Panc1 (cell line): ENCODE measurements around the gene RNPS1. TPM values are rescaled to one million over a fixed set of nuclear protein-coding genes. Genes with fewer than 3 reads are reported as not detected.

Experiments
- ATAC-seq: fragments of 200-7000 bp; cut with Tn5 transposase; 2 replicates; pipeline ENCODE4 v1.9.1; 2020; ENCODE audit warnings: mild to moderate bottlenecking, moderate library complexity
- BruUV-seq: library from RNA; stranded (reverse); fragments of 400-500 nt; replicated peaks from 2 replicates; lab custom pipeline; 2021; lab: Mats Ljungman, UMichigan
- CTCF ChIA-PET: fragments of 300-600 bp; sonication (Branson Sonifier 250); formaldehyde crosslinking; loops from one replicate; lab custom pipeline; 2022; ENCODE audit warnings: antibody characterized with exemption; lab: Charles Lee
- POLR2A ChIA-PET: fragments of 300-600 bp; sonication (Branson Sonifier 250); formaldehyde crosslinking; loops from one replicate; lab custom pipeline; 2022; ENCODE audit warnings: antibody characterized with exemption; lab: Charles Lee
- DNase-seq: peaks from one replicate; pipeline ENCODE4 v3.0.0-alpha.2; 2010; ENCODE audit warnings: low read depth, low spot score
- H3K27ac ChIP-seq: 2 replicates; pipeline ENCODE4 v1.5.1; 2011; ENCODE audit warnings: mild to moderate bottlenecking, low read length, inconsistent platforms
- H3K27me3 ChIP-seq: fragments of 200-500 bp; sonication (Bioruptor generic); 2 replicates; pipeline ENCODE4 v1.6.0; 2014; ENCODE audit warnings: low read length, inconsistent platforms; ENCODE audit not compliant: control insufficient read depth, insufficient read depth
- H3K36me3 ChIP-seq: fragments of 200-500 bp; sonication (Bioruptor generic); 2 replicates; pipeline ENCODE4 v1.5.1; 2014; ENCODE audit warnings: inconsistent platforms, mild to moderate bottlenecking, low read length, moderate library complexity; ENCODE audit not compliant: control insufficient read depth, insufficient read depth
- H3K4me1 ChIP-seq: 2 replicates; pipeline ENCODE4 v1.5.1; 2011; ENCODE audit warnings: inconsistent platforms, mild to moderate bottlenecking, low read length, moderate library complexity; ENCODE audit not compliant: control insufficient read depth, insufficient read depth
- H3K4me3 ChIP-seq, 2 experiments: 2 replicates each; pipeline ENCODE4 v1.5.1; 2011 to 2012; ENCODE audit warnings: low read depth in 2 of 2, low read length in 2 of 2, mild to moderate bottlenecking in 2 of 2, inconsistent platforms in 1 of 2, moderate library complexity in 1 of 2
- H3K9me3 ChIP-seq: fragments of 200-500 bp; sonication (Bioruptor generic); 2 replicates; pipeline ENCODE4 v1.5.1; 2014; ENCODE audit warnings: low read depth, mild to moderate bottlenecking, inconsistent platforms, low read length, moderate library complexity; ENCODE audit not compliant: control insufficient read depth, insufficient read depth
- CTCF ChIP-seq: fragments of 450-650 bp; IDR thresholded peaks from 2 replicates; pipeline ENCODE4 v1.5.1; 2017; ENCODE audit warnings: mild to moderate bottlenecking
- POLR2AphosphoS5 ChIP-seq: IDR thresholded peaks from 2 replicates; pipeline ENCODE4 v1.6.1; 2012; ENCODE audit warnings: mild to moderate bottlenecking, low read depth, low read length, moderate library complexity
- REST ChIP-seq, 2 experiments: IDR thresholded peaks; 2 replicates each; pipeline ENCODE4 v1.6.1; 2011 to 2012; ENCODE audit warnings: low read depth in 2 of 2, control low read depth in 1 of 2, low read length in 1 of 2, mild to moderate bottlenecking in 1 of 2, moderate library complexity in 1 of 2; ENCODE audit not compliant: insufficient read depth in 1 of 2
- SIN3A ChIP-seq: IDR thresholded peaks from 2 replicates; pipeline ENCODE4 v1.6.1; 2012; ENCODE audit warnings: low read depth, mild to moderate bottlenecking, low read length, moderate library complexity, borderline replicate concordance; ENCODE audit not compliant: insufficient read depth
- TCF7L2 ChIP-seq: IDR thresholded peaks from 2 replicates; pipeline ENCODE4 v1.6.1; 2011; ENCODE audit warnings: mild to moderate bottlenecking, low read depth, low read length, inconsistent platforms
- in situ Hi-C: cut with HindIII; loops from 2 replicates; pipeline ENCODE4 v1.10.0; 2016; ENCODE audit warnings: low sequenced_read_pairs, low pct_unique_long_range_greater_than_20kb
- intact Hi-C: fragments of 100-400 bp; cut with micrococcal nuclease; formaldehyde crosslinking; loops from one replicate; pipeline ENCODE4 v1.10.0; 2022; ENCODE audit not compliant: unreplicated experiment
- microRNA-seq: library from miRNA; unstranded; fragments of <30 nt; microRNA quantifications from one replicate; pipeline ENCODE4 v1.1.0, GENCODE V29; 2020; ENCODE audit not compliant: unreplicated experiment
- total RNA-seq: library from RNA; stranded (reverse); gene quantifications from one replicate; pipeline ENCODE4 v1.2.1, GENCODE V29; 2021; ENCODE audit not compliant: unreplicated experiment

The RNPS1 gene
- total RNA-seq, 1 experiment from 2014 or later = 249 TPM

- BruUV-seq = TSS peak; percentile 83
- intact Hi-C loops = no loop called here
- POLR2A ChIA-PET = interaction anchor here (0.6 kb wide), 1 partner anchor 23 kb away, joined by 5 read pairs; no protein-coding TSS in a partner anchor
These were observed 63.4 kb downstream of the RNPS1 start for GRCh38 chr16:2204416-2205103.

More at GRCh38 chr16:2204416-2205103, 63.4 kb downstream of the RNPS1 start:
- CTCF ChIA-PET = no interaction called here
- H3K36me3 ChIP-seq = no peaks in the 10 kb centered on the region; the same call in 1 of the 2 replicates
- no peaks in the 10 kb centered on the region for H3K9me3 ChIP-seq
- peak overlapping the region; percentile 61 to 73 for H3K4me3 ChIP-seq
- peaks cover 7% of the 10 kb centered on the region for H3K4me1 ChIP-seq
- in situ Hi-C loops = no loop called here
- no peak for TF ChIP-seq REST (IDR thresholded peaks at IDR 0.05; ENCODE audit: insufficient read depth in 1 of 2, low read depth in 2 of 2, low read length in 1 of 2)
- no peak for TF ChIP-seq CTCF
- no peak for TF ChIP-seq SIN3A
- no peak for TF ChIP-seq POLR2AphosphoS5
- TF ChIP-seq TCF7L2 = no peak
- ATAC-seq (no peak), DNase-seq (no peak)
- no peaks in the 10 kb centered on the region for H3K27me3 ChIP-seq
- H3K27ac ChIP-seq = peak overlapping the region; percentile 93

Small RNA genes lying within 50 kb of the gene (microRNA-seq; reads per million reads assigned to microRNA genes)
- gene MIR3677 = 1.6 reads per million
- gene MIR4717 = not detected

Other genes with a start within 250 kb of the RNPS1 start
- gene NPW, start 248.3 kb downstream of the RNPS1 start, total RNA-seq = 15.3 TPM
- 174 TPM for gene NHERF2, start 241.2 kb downstream of the RNPS1 start, total RNA-seq
- 39.8 TPM for gene NTHL1, start 220.3 kb downstream of the RNPS1 start, total RNA-seq
- 115 TPM for gene TSC2, start 220.1 kb downstream of the RNPS1 start, total RNA-seq
- 279 TPM for gene PKD1, start 132.2 kb downstream of the RNPS1 start, total RNA-seq
- gene RAB26, start 119.5 kb downstream of the RNPS1 start, total RNA-seq = 92.2 TPM
- gene TRAF7, start 112.3 kb downstream of the RNPS1 start, total RNA-seq = 108 TPM
- 4.5 TPM for gene CASKIN1, start 71.5 kb downstream of the RNPS1 start, total RNA-seq
- 91.1 TPM for gene MLST8, start 62.7 kb downstream of the RNPS1 start, total RNA-seq
- 8.7 TPM for gene BRICD5, start 57.3 kb downstream of the RNPS1 start, total RNA-seq
- gene PGP, start 53.3 kb downstream of the RNPS1 start, total RNA-seq = 48.7 TPM
- gene E4F1, start 44.5 kb downstream of the RNPS1 start, total RNA-seq = 50.8 TPM
- 4.4 TPM for gene DNASE1L2, start 31.7 kb downstream of the RNPS1 start, total RNA-seq
- 117 TPM for gene ECI1, start 16.5 kb downstream of the RNPS1 start, total RNA-seq
- 58.4 TPM for gene ABCA3, start 72.6 kb upstream of the RNPS1 start, total RNA-seq
- gene CCNF, start 161.3 kb upstream of the RNPS1 start, total RNA-seq = 35.8 TPM
- 25.0 TPM for gene TEDC2, start 192.0 kb upstream of the RNPS1 start, total RNA-seq
- gene NTN3, start 203.2 kb upstream of the RNPS1 start, total RNA-seq = 3.2 TPM
- 26.7 TPM for gene TBC1D24, start 207.0 kb upstream of the RNPS1 start, total RNA-seq
- gene ATP6V0C, start 245.8 kb upstream of the RNPS1 start, total RNA-seq = 282 TPM